CD4-positive, alpha-beta T cell (primary cell): Measurements from ENCODE around the gene KCTD16. TPM values are rescaled to one million over a fixed set of nuclear protein-coding genes. Genes with fewer than 3 reads are reported as not detected.

Experiments used
- ATAC-seq: fragments of 200-7000 bp; cut with Tn5 transposase; one replicate; pipeline ENCODE4 v1.10.0; 2022; ENCODE audit warnings: mild to moderate bottlenecking; ENCODE audit not compliant: poor library complexity
- CTCF ChIA-PET: fragments of 350-600 bp; sonication (Branson Sonifier 250); formaldehyde crosslinking; loops from one replicate; lab custom pipeline; 2021; ENCODE audit warnings: antibody characterized with exemption, inconsistent platforms; lab: Charles Lee
- POLR2A ChIA-PET: fragments of 350-600 bp; sonication (Branson Sonifier 250); formaldehyde crosslinking; loops from one replicate; lab custom pipeline; 2021; ENCODE audit warnings: antibody characterized with exemption, inconsistent platforms; lab: Charles Lee
- DNase-seq, 14 experiments: peaks; one replicate each; pipeline ENCODE4 v3.0.0-alpha.2; 2013 to 2020; ENCODE audit warnings: mixed read lengths in 2 of 14
- H3K27ac ChIP-seq, 2 donors: one replicate each; pipeline versions ENCODE4 v1.5.1 to v1.7.0; 2013; ENCODE audit warnings: low read length in 2 of 2, low read depth in 1 of 2, mild to moderate bottlenecking in 1 of 2
- H3K27me3 ChIP-seq, 2 experiments: 1 replicate in 1 of 2; 2 replicates in 1 of 2; pipeline versions ENCODE4 v1.6.1 to v1.7.0; 2013; ENCODE audit warnings: low read length in 2 of 2, control low read depth in 1 of 2, mild to moderate bottlenecking in 1 of 2, moderate library complexity in 1 of 2; ENCODE audit not compliant: insufficient read depth in 2 of 2, control insufficient read depth in 1 of 2
- H3K36me3 ChIP-seq: one replicate; pipeline ENCODE4 v1.6.1; 2013; ENCODE audit warnings: low read length, control low read depth; ENCODE audit not compliant: insufficient read depth
- H3K4me1 ChIP-seq: one replicate; pipeline ENCODE4 v1.6.1; 2013; ENCODE audit warnings: low read length, control low read depth; ENCODE audit not compliant: insufficient read depth
- H3K4me3 ChIP-seq: one replicate; pipeline ENCODE4 v1.5.1; 2013; ENCODE audit warnings: mild to moderate bottlenecking, low read length, moderate library complexity
- H3K9me3 ChIP-seq, 2 experiments: 1 replicate in 1 of 2; 2 replicates in 1 of 2; pipeline versions ENCODE4 v1.6.1 to v1.7.0; 2013; ENCODE audit warnings: low read length in 2 of 2, mild to moderate bottlenecking in 2 of 2, control low read depth in 1 of 2, moderate library complexity in 1 of 2; ENCODE audit not compliant: control insufficient read depth in 1 of 2, insufficient read depth in 1 of 2
- H3K27ac Mint-ChIP-seq: one replicate; pipeline ENCODE4 v1.8.0; 2020; ENCODE audit warnings: mixed read lengths
- H3K27me3 Mint-ChIP-seq: one replicate; pipeline ENCODE4 v1.8.0; 2021; ENCODE audit warnings: mixed read lengths
- H3K36me3 Mint-ChIP-seq: one replicate; pipeline ENCODE4 v1.8.0; 2021; ENCODE audit warnings: low read depth, mixed read lengths
- H3K4me1 Mint-ChIP-seq: one replicate; pipeline ENCODE4 v1.8.0; 2021; ENCODE audit warnings: low read depth, mixed read lengths
- H3K4me3 Mint-ChIP-seq: one replicate; pipeline ENCODE4 v1.8.0; 2020; ENCODE audit warnings: mild to moderate bottlenecking, mixed read lengths
- H3K9me3 Mint-ChIP-seq: one replicate; pipeline ENCODE4 v1.8.0; 2020; ENCODE audit warnings: mixed read lengths
- intact Hi-C, 2 experiments: fragments of 100-400 bp; cut with DNase I in 1 of 2; cut with micrococcal nuclease in 1 of 2; formaldehyde crosslinking; loops; one replicate each; pipeline versions ENCODE4 v1.15.1 to v1.9.0; 2023 to 2025; cut with DNase I, micrococcal nuclease
- total RNA-seq, 174 experiments: library from RNA in 2 of 174; stranded (reverse) in 2 of 174; gene quantifications; one replicate each; pipeline ENCODE4 v1.2.3 and lab custom pipeline; 2021 to 2026
- TF ChIP-seq, protein P1 (sequence below): fragments of 200-600 bp; IDR thresholded peaks from one replicate; pipeline ENCODE4 v1.8.0; 2022; ENCODE audit warnings: antibody characterized with exemption, mild to moderate bottlenecking

The KCTD16 gene
- total RNA-seq, 2 experiments from 2014 or later = not detected

- Mint-ChIP-seq H3K27ac (no peak overlapping the region), H3K27me3 (peaks cover 11% of the 10 kb centered on the region), H3K9me3 (no peaks in the 10 kb centered on the region), H3K4me3 (no peak overlapping the region), H3K36me3 (no peaks in the 10 kb centered on the region), H3K4me1 (peaks cover 7% of the 10 kb centered on the region)
- Histone ChIP-seq H3K4me1 (no peaks in the 10 kb centered on the region), H3K36me3 (no peaks in the 10 kb centered on the region), H3K4me3 (no peak overlapping the region), H3K27me3 (no peaks in the 10 kb centered on the region), H3K27ac (no peak overlapping the region), H3K9me3 (no peaks in the 10 kb centered on the region)
- TF ChIP-seq, protein P1, sequence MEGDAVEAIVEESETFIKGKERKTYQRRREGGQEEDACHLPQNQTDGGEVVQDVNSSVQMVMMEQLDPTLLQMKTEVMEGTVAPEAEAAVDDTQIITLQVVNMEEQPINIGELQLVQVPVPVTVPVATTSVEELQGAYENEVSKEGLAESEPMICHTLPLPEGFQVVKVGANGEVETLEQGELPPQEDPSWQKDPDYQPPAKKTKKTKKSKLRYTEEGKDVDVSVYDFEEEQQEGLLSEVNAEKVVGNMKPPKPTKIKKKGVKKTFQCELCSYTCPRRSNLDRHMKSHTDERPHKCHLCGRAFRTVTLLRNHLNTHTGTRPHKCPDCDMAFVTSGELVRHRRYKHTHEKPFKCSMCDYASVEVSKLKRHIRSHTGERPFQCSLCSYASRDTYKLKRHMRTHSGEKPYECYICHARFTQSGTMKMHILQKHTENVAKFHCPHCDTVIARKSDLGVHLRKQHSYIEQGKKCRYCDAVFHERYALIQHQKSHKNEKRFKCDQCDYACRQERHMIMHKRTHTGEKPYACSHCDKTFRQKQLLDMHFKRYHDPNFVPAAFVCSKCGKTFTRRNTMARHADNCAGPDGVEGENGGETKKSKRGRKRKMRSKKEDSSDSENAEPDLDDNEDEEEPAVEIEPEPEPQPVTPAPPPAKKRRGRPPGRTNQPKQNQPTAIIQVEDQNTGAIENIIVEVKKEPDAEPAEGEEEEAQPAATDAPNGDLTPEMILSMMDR = no peak
- ChIA-PET POLR2A (no interaction called here), CTCF (interaction anchor here (1.6 kb wide), 1 partner anchor 13 kb away, joined by 3 read pairs; no protein-coding TSS in a partner anchor)
- ATAC-seq = no peak
- no peak for DNase-seq
- intact Hi-C loops = no loop called here
These were observed 31.1 kb upstream of the KCTD16 start for GRCh38 chr5:144139586-144139985.

DNA sequence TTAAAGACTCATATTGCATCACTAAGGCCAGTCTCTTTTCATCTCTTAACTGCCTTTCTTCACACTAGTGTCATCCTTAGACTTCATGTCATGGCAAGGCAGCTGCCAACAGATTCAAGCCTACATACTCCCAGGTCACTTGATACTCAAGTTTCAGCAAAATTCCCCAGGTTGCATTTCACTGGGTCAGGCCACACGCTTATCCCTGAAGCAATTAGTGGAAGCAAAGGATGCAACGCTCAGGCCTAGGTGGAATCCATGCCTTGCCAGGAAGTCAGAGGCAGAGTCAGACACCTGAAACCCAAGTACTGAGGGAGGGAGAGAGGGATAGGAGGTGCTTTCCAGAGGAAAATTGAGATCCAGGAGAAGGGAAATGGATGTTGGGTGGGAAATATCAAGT, 29.1 kb upstream of the KCTD16 start:
- intact Hi-C loops = no loop called here
- no peak for DNase-seq
- no peak overlapping the region for H3K4me3 ChIP-seq
- Mint-ChIP-seq H3K36me3 (no peaks in the 10 kb centered on the region), H3K9me3 (no peaks in the 10 kb centered on the region), H3K27ac (no peak overlapping the region), H3K27me3 (peaks cover 11% of the 10 kb centered on the region), H3K4me3 (no peak overlapping the region), H3K4me1 (peaks cover 7% of the 10 kb centered on the region)
- TF ChIP-seq, protein P1 = no peak
- H3K27me3 ChIP-seq = no peaks in the 10 kb centered on the region
- ATAC-seq = no peak
- no peak overlapping the region for H3K27ac ChIP-seq
- H3K9me3 ChIP-seq = no peaks in the 10 kb centered on the region
- no peaks in the 10 kb centered on the region for H3K36me3 ChIP-seq
- no peaks in the 10 kb centered on the region for H3K4me1 ChIP-seq
- ChIA-PET POLR2A (interaction anchor here (0.6 kb wide), 1 partner anchor 142 kb away, joined by 4 read pairs; no protein-coding TSS in a partner anchor), CTCF (interaction anchor here (1.1 to 1.6 kb wide), 3 partner anchors 9 to 50 kb away, joined by 4 to 7 read pairs (median 5); no protein-coding TSS in a partner anchor)

DNA sequence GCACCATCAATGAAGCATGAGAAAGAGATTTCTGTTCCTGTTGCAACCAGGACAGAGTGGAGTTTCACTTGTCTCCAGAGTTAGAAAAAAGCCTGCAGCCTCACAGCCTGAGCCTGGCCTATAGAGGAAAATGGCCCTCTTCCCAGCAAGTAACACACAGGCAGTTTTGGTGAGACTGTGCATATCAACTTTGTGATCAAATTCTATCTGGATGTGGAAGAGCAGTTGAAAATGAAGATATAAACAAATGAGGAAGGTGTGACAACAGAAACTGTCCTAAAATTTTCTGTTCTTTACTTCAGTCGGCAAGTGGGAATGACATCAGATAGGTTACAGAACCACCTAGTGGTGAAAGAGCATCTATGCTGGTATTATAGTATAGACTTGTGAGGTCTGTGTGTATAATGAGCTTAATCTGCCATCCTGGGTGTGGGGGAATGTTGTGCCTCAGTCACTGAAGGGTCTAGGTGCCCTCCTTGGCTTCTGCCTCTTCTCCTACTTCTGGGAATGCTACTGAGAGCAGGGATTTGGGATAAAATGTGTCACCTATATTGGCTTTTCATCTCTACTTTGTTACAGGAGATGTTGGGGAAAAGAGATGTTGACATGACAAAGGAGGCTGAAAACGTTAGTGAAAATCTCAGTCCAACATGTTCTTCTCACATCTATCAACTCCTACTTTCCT, 28.4 kb upstream of the KCTD16 start:
- peaks cover 11% of the 10 kb centered on the region for H3K27me3 Mint-ChIP-seq
- H3K27ac Mint-ChIP-seq = no peak overlapping the region
- POLR2A ChIA-PET = no interaction called here
- CTCF ChIA-PET = interaction anchor here (0.6 to 1.6 kb wide), 4 partner anchors 9 to 50 kb away, joined by 3 to 7 read pairs (median 4); no protein-coding TSS in a partner anchor
- intact Hi-C loops = no loop called here
- H3K27me3 ChIP-seq = no peaks in the 10 kb centered on the region
- no peaks in the 10 kb centered on the region for H3K4me1 ChIP-seq
- no peaks in the 10 kb centered on the region for H3K36me3 ChIP-seq
- H3K4me3 ChIP-seq = no peak overlapping the region
- no peak overlapping the region for H3K4me3 Mint-ChIP-seq
- H3K9me3 Mint-ChIP-seq = no peaks in the 10 kb centered on the region
- peak in 3 of 14 experiments; percentile 38 to 48 (median 45) for DNase-seq
- TF ChIP-seq, protein P1 = peak; percentile 72
- H3K4me1 Mint-ChIP-seq = peaks cover 7% of the 10 kb centered on the region
- peak; percentile 91 for ATAC-seq
- H3K9me3 ChIP-seq = no peaks in the 10 kb centered on the region
- H3K36me3 Mint-ChIP-seq = no peaks in the 10 kb centered on the region
- H3K27ac ChIP-seq = no peak overlapping the region
